HepG2 (cell line): Measurements from ENCODE around the gene LDAH. TPM values are rescaled to one million over a fixed set of nuclear protein-coding genes. Genes with fewer than 3 reads are reported as not detected.
A peak's percentile ranks its signal among the peaks of the same experiment; 100 is the strongest.

Source experiments
- DNMT1 ChIP-seq: sonication (generic); formaldehyde crosslinking; IDR thresholded peaks from 2 replicates; pipeline ENCODE4 v1.5.1; 2020; ENCODE audit warnings: mild to moderate bottlenecking, missing genetic modification reagents
- FOXC1 ChIP-seq: sonication (generic); formaldehyde crosslinking; IDR thresholded peaks from 2 replicates; pipeline ENCODE4 v1.8.0; 2022; ENCODE audit warnings: mild to moderate bottlenecking, missing genetic modification reagents, borderline replicate concordance
- MAFG ChIP-seq: sonication (generic); formaldehyde crosslinking; IDR thresholded peaks from 2 replicates; pipeline ENCODE4 v1.5.1; 2020; ENCODE audit warnings: mild to moderate bottlenecking, missing genetic modification reagents
- MED8 ChIP-seq: sonication (generic); formaldehyde crosslinking; IDR thresholded peaks from 2 replicates; pipeline ENCODE4 v1.8.1; 2023; ENCODE audit warnings: mild to moderate bottlenecking, missing genetic modification reagents; ENCODE audit not compliant: insufficient replicate concordance
- NR2F6 ChIP-seq, 2 experiments: IDR thresholded peaks; 2 replicates each; pipeline ENCODE4 v1.6.1; 2016; ENCODE audit warnings: antibody characterized with exemption in 1 of 2, mild to moderate bottlenecking in 1 of 2
- SYNCRIP ChIP-seq: fragments of 200-400 bp; formaldehyde crosslinking; IDR thresholded peaks from 2 replicates; pipeline ENCODE4 v1.6.1; 2018; ENCODE audit warnings: mild to moderate bottlenecking, low read depth, low read length; ENCODE audit not compliant: insufficient read depth
- TBX3 ChIP-seq: fragments of 450-650 bp; IDR thresholded peaks from 2 replicates; pipeline ENCODE4 v1.6.1; 2017; ENCODE audit warnings: antibody characterized with exemption, mild to moderate bottlenecking, inconsistent platforms, borderline replicate concordance
- TOPORS ChIP-seq: sonication (generic); formaldehyde crosslinking; IDR thresholded peaks from 2 replicates; pipeline ENCODE4 v1.8.0; 2023; ENCODE audit warnings: mild to moderate bottlenecking, missing genetic modification reagents
- ZFP1 ChIP-seq: IDR thresholded peaks from 2 replicates; pipeline ENCODE4 v1.6.1; 2016
- ZFP90 ChIP-seq: sonication (generic); formaldehyde crosslinking; IDR thresholded peaks from 2 replicates; pipeline ENCODE4 v1.8.0; 2022; ENCODE audit warnings: missing genetic modification reagents, mild to moderate bottlenecking, inconsistent platforms, borderline replicate concordance
- ZFX ChIP-seq: sonication (generic); formaldehyde crosslinking; IDR thresholded peaks from 2 replicates; pipeline ENCODE4 v1.4.0; 2020; ENCODE audit warnings: mild to moderate bottlenecking, low read depth, missing genetic modification reagents, moderate library complexity
- ZKSCAN5 ChIP-seq: sonication (generic); formaldehyde crosslinking; IDR thresholded peaks from 2 replicates; pipeline ENCODE4 v1.5.1; 2020; ENCODE audit warnings: mild to moderate bottlenecking, missing genetic modification reagents
- ZNF382 ChIP-seq: sonication (generic); formaldehyde crosslinking; IDR thresholded peaks from 2 replicates; pipeline ENCODE4 v1.5.0; 2020; ENCODE audit warnings: missing genetic modification reagents, mild to moderate bottlenecking, borderline replicate concordance
- ZNF441 ChIP-seq: sonication (generic); formaldehyde crosslinking; IDR thresholded peaks from 2 replicates; pipeline ENCODE4 v1.7.0; 2021; ENCODE audit warnings: missing genetic modification reagents, borderline replicate concordance
- ZNF614 ChIP-seq: IDR thresholded peaks from 2 replicates; pipeline ENCODE4 v1.6.1; 2018; ENCODE audit warnings: missing biosample characterization, missing genetic modification reagents, inconsistent platforms, borderline replicate concordance
- polyA plus RNA-seq, 8 experiments: library from polyadenylated mRNA; depleted of rRNA in 3 of 8; stranded (reverse) in 7 of 8; unstranded in 1 of 8; fragments of >200 nt; fragmentation: Illumina TruSeq in 4 of 8; extraction: Trizol in 4 of 8; gene quantifications; 2 replicates each; pipeline versions ENCODE4 v1.2.1 to v1.2.3, GENCODE V29; 2011 to 2016; ENCODE audit warnings: low read depth in 4 of 8, missing spikeins in 1 of 8, mixed read lengths in 1 of 8; ENCODE audit not compliant: insufficient read depth in 1 of 8
- total RNA-seq, 5 experiments: library from RNA; depleted of rRNA; stranded (reverse); fragments of >200 nt; fragmentation: Illumina TruSeq; extraction: Trizol; gene quantifications; 2 replicates each; pipeline ENCODE4 v1.2.3, GENCODE V29; 2016; ENCODE audit warnings: low read depth in 1 of 5
- TF ChIP-seq, protein P1 (sequence below): sonication (generic); formaldehyde crosslinking; conservative IDR thresholded peaks from 2 replicates; pipeline ENCODE4 v1.8.0; 2022; ENCODE audit warnings: low read depth, missing genetic modification reagents
- TF ChIP-seq, protein P2 (sequence below): sonication (generic); formaldehyde crosslinking; IDR thresholded peaks from 2 replicates; pipeline ENCODE4 v1.4.0; 2020; ENCODE audit warnings: mild to moderate bottlenecking, missing genetic modification reagents
- TF ChIP-seq, protein P3 (sequence below): sonication (generic); formaldehyde crosslinking; IDR thresholded peaks from 2 replicates; pipeline ENCODE4 v1.8.1; 2022; ENCODE audit warnings: low read depth, mild to moderate bottlenecking, missing genetic modification reagents

The LDAH gene
- total and polyA plus RNA-seq, 2 of the 13 experiments (the other 11 are each of a cell fraction or from before 2014, with no cell fraction given), result 28.8 to 46.2 TPM

- TF ChIP-seq, protein P1, sequence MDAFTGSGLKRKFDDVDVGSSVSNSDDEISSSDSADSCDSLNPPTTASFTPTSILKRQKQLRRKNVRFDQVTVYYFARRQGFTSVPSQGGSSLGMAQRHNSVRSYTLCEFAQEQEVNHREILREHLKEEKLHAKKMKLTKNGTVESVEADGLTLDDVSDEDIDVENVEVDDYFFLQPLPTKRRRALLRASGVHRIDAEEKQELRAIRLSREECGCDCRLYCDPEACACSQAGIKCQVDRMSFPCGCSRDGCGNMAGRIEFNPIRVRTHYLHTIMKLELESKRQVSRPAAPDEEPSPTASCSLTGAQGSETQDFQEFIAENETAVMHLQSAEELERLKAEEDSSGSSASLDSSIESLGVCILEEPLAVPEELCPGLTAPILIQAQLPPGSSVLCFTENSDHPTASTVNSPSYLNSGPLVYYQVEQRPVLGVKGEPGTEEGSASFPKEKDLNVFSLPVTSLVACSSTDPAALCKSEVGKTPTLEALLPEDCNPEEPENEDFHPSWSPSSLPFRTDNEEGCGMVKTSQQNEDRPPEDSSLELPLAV (CRISPR knock-in tag), result no peak
- TF ChIP-seq ZFP90 (CRISPR knock-in tag) (no peak), ZNF441 (CRISPR knock-in tag) (no peak), ZKSCAN5 (CRISPR knock-in tag) (no peak), MED8 (peak; percentile 65), MAFG (CRISPR knock-in tag) (no peak), TBX3 (no peak), ZNF614 (CRISPR knock-in tag) (no peak), NR2F6 (IDR thresholded peaks at IDR 0.05) (no peak), NR2F6 (CRISPR knock-in tag; IDR thresholded peaks at IDR 0.05) (no peak), TOPORS (CRISPR knock-in tag) (peak; percentile 71), DNMT1 (peak; percentile 66; the same call in 1 of the 2 replicates), ZFP1 (no peak), ZNF382 (no peak), FOXC1 (CRISPR knock-in tag) (peak; percentile 87), ZFX (CRISPR knock-in tag) (peak; percentile 83), SYNCRIP (no peak)
- TF ChIP-seq, protein P2, sequence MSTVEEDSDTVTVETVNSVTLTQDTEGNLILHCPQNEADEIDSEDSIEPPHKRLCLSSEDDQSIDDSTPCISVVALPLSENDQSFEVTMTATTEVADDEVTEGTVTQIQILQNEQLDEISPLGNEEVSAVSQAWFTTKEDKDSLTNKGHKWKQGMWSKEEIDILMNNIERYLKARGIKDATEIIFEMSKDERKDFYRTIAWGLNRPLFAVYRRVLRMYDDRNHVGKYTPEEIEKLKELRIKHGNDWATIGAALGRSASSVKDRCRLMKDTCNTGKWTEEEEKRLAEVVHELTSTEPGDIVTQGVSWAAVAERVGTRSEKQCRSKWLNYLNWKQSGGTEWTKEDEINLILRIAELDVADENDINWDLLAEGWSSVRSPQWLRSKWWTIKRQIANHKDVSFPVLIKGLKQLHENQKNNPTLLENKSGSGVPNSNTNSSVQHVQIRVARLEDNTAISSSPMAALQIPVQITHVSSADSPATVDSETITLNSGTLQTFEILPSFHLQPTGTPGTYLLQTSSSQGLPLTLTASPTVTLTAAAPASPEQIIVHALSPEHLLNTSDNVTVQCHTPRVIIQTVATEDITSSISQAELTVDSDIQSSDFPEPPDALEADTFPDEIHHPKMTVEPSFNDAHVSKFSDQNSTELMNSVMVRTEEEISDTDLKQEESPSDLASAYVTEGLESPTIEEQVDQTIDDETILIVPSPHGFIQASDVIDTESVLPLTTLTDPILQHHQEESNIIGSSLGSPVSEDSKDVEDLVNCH, result no peak
- TF ChIP-seq, protein P3, sequence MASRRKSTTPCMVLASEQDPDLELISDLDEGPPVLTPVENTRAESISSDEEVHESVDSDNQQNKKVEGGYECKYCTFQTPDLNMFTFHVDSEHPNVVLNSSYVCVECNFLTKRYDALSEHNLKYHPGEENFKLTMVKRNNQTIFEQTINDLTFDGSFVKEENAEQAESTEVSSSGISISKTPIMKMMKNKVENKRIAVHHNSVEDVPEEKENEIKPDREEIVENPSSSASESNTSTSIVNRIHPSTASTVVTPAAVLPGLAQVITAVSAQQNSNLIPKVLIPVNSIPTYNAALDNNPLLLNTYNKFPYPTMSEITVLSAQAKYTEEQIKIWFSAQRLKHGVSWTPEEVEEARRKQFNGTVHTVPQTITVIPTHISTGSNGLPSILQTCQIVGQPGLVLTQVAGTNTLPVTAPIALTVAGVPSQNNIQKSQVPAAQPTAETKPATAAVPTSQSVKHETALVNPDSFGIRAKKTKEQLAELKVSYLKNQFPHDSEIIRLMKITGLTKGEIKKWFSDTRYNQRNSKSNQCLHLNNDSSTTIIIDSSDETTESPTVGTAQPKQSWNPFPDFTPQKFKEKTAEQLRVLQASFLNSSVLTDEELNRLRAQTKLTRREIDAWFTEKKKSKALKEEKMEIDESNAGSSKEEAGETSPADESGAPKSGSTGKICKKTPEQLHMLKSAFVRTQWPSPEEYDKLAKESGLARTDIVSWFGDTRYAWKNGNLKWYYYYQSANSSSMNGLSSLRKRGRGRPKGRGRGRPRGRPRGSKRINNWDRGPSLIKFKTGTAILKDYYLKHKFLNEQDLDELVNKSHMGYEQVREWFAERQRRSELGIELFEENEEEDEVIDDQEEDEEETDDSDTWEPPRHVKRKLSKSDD (CRISPR knock-in tag), result peak; percentile 62
Measured at GRCh38 chr2:20666304-20667150, 156.4 kb downstream of the LDAH start, which contains the start of gene GDF7 (continued).
